HL-60 (cell line): Measurements from ENCODE around the gene ANKDD1B.

Source experiments
- GABPA ChIP-seq: IDR thresholded peaks from 2 replicates; pipeline ENCODE4 v1.6.1; 2012; ENCODE audit warnings: low read depth
- POLR2AphosphoS5 ChIP-seq: IDR thresholded peaks from 2 replicates; pipeline ENCODE4 v1.6.1; 2012; ENCODE audit warnings: low read depth
- TF ChIP-seq, protein P1 (sequence below): IDR thresholded peaks from one replicate; pipeline ENCODE4 v1.5.1; 2011; ENCODE audit warnings: low read length, control low read depth, inconsistent platforms; ENCODE audit not compliant: insufficient read depth
- TF ChIP-seq, protein P2 (sequence below): IDR thresholded peaks from 2 replicates; pipeline ENCODE4 v1.6.1; 2012; ENCODE audit warnings: low read depth; ENCODE audit not compliant: insufficient replicate concordance

DNA sequence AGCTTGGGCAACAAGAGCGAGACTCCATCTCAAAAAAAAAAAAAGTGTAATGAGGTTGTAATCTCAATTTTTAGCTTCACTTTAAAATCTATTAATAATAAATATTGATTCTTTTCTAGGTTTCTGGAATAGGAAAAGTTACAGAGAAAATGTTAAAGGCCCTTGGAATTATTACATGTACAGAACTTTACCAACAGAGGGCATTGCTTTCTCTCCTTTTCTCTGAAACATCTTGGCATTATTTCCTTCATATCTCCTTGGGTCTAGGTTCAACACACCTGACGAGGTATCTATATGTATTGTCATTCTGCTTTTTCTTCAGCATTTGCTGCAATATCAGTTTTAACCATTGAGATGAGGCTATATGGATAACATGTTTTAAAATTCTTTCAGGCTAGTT, 26.6 kb upstream of the ANKDD1B start:
- TF ChIP-seq, protein P1, sequence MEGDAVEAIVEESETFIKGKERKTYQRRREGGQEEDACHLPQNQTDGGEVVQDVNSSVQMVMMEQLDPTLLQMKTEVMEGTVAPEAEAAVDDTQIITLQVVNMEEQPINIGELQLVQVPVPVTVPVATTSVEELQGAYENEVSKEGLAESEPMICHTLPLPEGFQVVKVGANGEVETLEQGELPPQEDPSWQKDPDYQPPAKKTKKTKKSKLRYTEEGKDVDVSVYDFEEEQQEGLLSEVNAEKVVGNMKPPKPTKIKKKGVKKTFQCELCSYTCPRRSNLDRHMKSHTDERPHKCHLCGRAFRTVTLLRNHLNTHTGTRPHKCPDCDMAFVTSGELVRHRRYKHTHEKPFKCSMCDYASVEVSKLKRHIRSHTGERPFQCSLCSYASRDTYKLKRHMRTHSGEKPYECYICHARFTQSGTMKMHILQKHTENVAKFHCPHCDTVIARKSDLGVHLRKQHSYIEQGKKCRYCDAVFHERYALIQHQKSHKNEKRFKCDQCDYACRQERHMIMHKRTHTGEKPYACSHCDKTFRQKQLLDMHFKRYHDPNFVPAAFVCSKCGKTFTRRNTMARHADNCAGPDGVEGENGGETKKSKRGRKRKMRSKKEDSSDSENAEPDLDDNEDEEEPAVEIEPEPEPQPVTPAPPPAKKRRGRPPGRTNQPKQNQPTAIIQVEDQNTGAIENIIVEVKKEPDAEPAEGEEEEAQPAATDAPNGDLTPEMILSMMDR, result no peak
- TF ChIP-seq POLR2AphosphoS5 (no peak), GABPA (no peak)
- TF ChIP-seq, protein P2, sequence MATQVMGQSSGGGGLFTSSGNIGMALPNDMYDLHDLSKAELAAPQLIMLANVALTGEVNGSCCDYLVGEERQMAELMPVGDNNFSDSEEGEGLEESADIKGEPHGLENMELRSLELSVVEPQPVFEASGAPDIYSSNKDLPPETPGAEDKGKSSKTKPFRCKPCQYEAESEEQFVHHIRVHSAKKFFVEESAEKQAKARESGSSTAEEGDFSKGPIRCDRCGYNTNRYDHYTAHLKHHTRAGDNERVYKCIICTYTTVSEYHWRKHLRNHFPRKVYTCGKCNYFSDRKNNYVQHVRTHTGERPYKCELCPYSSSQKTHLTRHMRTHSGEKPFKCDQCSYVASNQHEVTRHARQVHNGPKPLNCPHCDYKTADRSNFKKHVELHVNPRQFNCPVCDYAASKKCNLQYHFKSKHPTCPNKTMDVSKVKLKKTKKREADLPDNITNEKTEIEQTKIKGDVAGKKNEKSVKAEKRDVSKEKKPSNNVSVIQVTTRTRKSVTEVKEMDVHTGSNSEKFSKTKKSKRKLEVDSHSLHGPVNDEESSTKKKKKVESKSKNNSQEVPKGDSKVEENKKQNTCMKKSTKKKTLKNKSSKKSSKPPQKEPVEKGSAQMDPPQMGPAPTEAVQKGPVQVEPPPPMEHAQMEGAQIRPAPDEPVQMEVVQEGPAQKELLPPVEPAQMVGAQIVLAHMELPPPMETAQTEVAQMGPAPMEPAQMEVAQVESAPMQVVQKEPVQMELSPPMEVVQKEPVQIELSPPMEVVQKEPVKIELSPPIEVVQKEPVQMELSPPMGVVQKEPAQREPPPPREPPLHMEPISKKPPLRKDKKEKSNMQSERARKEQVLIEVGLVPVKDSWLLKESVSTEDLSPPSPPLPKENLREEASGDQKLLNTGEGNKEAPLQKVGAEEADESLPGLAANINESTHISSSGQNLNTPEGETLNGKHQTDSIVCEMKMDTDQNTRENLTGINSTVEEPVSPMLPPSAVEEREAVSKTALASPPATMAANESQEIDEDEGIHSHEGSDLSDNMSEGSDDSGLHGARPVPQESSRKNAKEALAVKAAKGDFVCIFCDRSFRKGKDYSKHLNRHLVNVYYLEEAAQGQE, result no peak
